GM23338 (cell line): ENCODE results near the gene PTPRR.

Source experiments
- CTCF ChIP-seq, 2 experiments: fragments of 200-600 bp in 1 of 2; sonication (generic) in 1 of 2; conservative IDR thresholded peaks; 2 replicates each; pipeline versions ENCODE4 v1.5.1 to v1.6.1; 2016 to 2017; ENCODE audit warnings: antibody characterized with exemption in 2 of 2, low read depth in 2 of 2, mild to moderate bottlenecking in 2 of 2, moderate library complexity in 1 of 2
- ETS1 ChIP-seq: IDR thresholded peaks from 2 replicates; pipeline ENCODE4 v1.6.1; 2016; ENCODE audit warnings: antibody characterized with exemption
- EZH2 ChIP-seq: fragments of 200-600 bp; sonication (generic); IDR thresholded peaks from one replicate; pipeline ENCODE4 v1.8.0; 2017; ENCODE audit warnings: antibody characterized with exemption, mild to moderate bottlenecking, low read depth; ENCODE audit not compliant: unreplicated experiment
- EZH2phosphoT487 ChIP-seq: fragments of 200-600 bp; sonication (generic); IDR thresholded peaks from one replicate; pipeline ENCODE4 v1.8.1; 2018; ENCODE audit warnings: antibody characterized with exemption; ENCODE audit not compliant: unreplicated experiment
- JUNB ChIP-seq: IDR thresholded peaks from one replicate; pipeline ENCODE4 v1.6.1; 2016; ENCODE audit warnings: antibody characterized with exemption; ENCODE audit not compliant: unreplicated experiment
- POLR2AphosphoS5 ChIP-seq: IDR thresholded peaks from 2 replicates; pipeline ENCODE4 v1.6.1; 2016; ENCODE audit warnings: antibody characterized with exemption, low read depth
- REST ChIP-seq: IDR thresholded peaks from one replicate; pipeline ENCODE4 v1.6.1; 2018; ENCODE audit warnings: antibody characterized with exemption; ENCODE audit not compliant: unreplicated experiment
- ZNF114 ChIP-seq: fragments of 250-450 bp; sonication (Bioruptor Pico); IDR thresholded peaks from 2 replicates; pipeline ENCODE4 v1.5.0; 2020; ENCODE audit warnings: mild to moderate bottlenecking, moderate library complexity

GRCh38 chr12:70608184-70608583, 312.4 kb downstream of the PTPRR start:
- TF ChIP-seq JUNB (no peak), CTCF (conservative IDR thresholded peaks at IDR 0.05; ENCODE audit: low read depth in 2 of 2) (no peak), ZNF114 (CRISPR knock-in tag) (no peak), POLR2AphosphoS5 (no peak), EZH2phosphoT487 (no peak), EZH2 (no peak), REST (no peak), ETS1 (no peak)
